ENCODE results near the gene ACTR3.
A peak's percentile ranks its signal among the peaks of the same experiment; 100 is the strongest.

The ACTR3 gene

GRCh38 chr2:113966171-113966570 is 76.3 kb downstream of the ACTR3 start:
- no peak for DNase-seq (ENCODE audit: low spot score)

- DNase-seq (ENCODE audit: low spot score) = no peak
Measured at GRCh38 chr2:113966832-113967231, 76.9 kb downstream of the ACTR3 start.

- DNase-seq (ENCODE audit: low spot score) = no peak
Measured at GRCh38 chr2:113967272-113967671, 77.4 kb downstream of the ACTR3 start.

GRCh38 chr2:113972766-113973165 is 82.9 kb downstream of the ACTR3 start:
- no peak for DNase-seq (ENCODE audit: low spot score)

GRCh38 chr2:113973810-113974209 is 83.9 kb downstream of the ACTR3 start:
- no peak for DNase-seq (ENCODE audit: low spot score)

- no peak for DNase-seq (ENCODE audit: low spot score)
Measured at GRCh38 chr2:113974727-113975126, 84.8 kb downstream of the ACTR3 start.

GRCh38 chr2:113976277-113976928 is 86.5 kb downstream of the ACTR3 start:
- DNase-seq (ENCODE audit: low spot score) = no peak

- no peak for DNase-seq (ENCODE audit: low spot score)
Measured at GRCh38 chr2:113977060-113977659, 87.3 kb downstream of the ACTR3 start.

- DNase-seq (ENCODE audit: low spot score) = peak; percentile 35
Measured at GRCh38 chr2:113977660-113978523, 88.0 kb downstream of the ACTR3 start.

GRCh38 chr2:113978524-113979190 is 88.8 kb downstream of the ACTR3 start:
- no peak for DNase-seq (ENCODE audit: low spot score)

- no peak for DNase-seq (ENCODE audit: low spot score)
Measured at GRCh38 chr2:113979191-113980128, 89.6 kb downstream of the ACTR3 start.

GRCh38 chr2:113980946-113981345 is 91.1 kb downstream of the ACTR3 start:
- peak; percentile 29 for DNase-seq (ENCODE audit: low spot score)

- no peak for DNase-seq (ENCODE audit: low spot score)
Measured at GRCh38 chr2:113981404-113982134, 91.7 kb downstream of the ACTR3 start.

GRCh38 chr2:113985554-113986397 is 95.9 kb downstream of the ACTR3 start:
- DNase-seq (ENCODE audit: low spot score) = no peak

- DNase-seq (ENCODE audit: low spot score) = no peak
Measured at GRCh38 chr2:113986762-113987290, 96.9 kb downstream of the ACTR3 start.

- no peak for DNase-seq (ENCODE audit: low spot score)
Measured at GRCh38 chr2:113992090-113992489, 102.2 kb downstream of the ACTR3 start.

GRCh38 chr2:113996671-113997594 is 107.0 kb downstream of the ACTR3 start:
- no peak for DNase-seq (ENCODE audit: low spot score)

GRCh38 chr2:114001152-114001551 is 111.3 kb downstream of the ACTR3 start:
- DNase-seq (ENCODE audit: low spot score) = no peak

Measured in hepatic stellate cell (primary cell).